ENCODE data around the gene GZMA. TPM values are rescaled to one million over a fixed set of nuclear protein-coding genes. Genes with fewer than 3 reads are reported as not detected.

GZMA gene
- total RNA-seq, 1 experiment from 2014 or later, result not detected

DNA sequence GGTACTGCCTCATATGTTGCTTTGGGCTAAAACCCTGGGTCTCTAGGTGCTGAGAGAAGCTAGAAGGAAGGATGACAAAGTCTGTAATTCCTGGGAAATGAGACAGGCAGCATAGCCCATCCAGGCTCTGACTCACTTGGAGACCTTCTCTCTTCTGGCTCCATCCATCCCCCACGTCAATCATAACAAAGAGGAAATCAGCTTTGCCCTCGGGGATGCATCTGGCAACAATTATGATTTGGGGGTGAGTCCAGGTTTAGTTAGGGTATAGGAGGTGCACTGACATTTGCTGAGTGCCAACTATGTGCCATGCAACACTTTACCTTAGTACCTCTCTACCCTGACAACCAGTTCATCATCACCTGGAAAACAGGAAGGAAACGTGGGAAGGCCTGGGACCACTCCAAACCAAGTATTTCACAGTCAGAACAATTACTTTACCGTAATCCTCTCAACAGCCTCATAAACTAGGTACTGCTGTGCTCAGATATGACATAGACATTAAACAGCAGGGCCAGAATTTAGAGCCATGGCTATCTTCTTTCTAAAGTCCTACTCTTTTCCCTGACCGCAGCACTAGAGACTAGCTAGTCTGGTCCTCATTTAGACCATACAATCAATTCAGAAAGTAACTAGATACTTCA, 39.1 kb upstream of the GZMA start:
- H3K4me2 ChIP-seq (ENCODE audit: insufficient read depth, insufficient read length, low read length), result no peak overlapping the region
- peaks cover 0 to 18% of the 10 kb centered on the region in 2 experiments; a peak in 4 of 5 replicates for H3K9me3 Mint-ChIP-seq

More for the DNA sequence above, 39.1 kb upstream of the GZMA start:
- H4K5ac ChIP-seq (ENCODE audit: insufficient read length, low read depth, low read length), result no peak overlapping the region
- TF ChIP-seq, protein P1, sequence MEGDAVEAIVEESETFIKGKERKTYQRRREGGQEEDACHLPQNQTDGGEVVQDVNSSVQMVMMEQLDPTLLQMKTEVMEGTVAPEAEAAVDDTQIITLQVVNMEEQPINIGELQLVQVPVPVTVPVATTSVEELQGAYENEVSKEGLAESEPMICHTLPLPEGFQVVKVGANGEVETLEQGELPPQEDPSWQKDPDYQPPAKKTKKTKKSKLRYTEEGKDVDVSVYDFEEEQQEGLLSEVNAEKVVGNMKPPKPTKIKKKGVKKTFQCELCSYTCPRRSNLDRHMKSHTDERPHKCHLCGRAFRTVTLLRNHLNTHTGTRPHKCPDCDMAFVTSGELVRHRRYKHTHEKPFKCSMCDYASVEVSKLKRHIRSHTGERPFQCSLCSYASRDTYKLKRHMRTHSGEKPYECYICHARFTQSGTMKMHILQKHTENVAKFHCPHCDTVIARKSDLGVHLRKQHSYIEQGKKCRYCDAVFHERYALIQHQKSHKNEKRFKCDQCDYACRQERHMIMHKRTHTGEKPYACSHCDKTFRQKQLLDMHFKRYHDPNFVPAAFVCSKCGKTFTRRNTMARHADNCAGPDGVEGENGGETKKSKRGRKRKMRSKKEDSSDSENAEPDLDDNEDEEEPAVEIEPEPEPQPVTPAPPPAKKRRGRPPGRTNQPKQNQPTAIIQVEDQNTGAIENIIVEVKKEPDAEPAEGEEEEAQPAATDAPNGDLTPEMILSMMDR (conservative IDR thresholded peaks at IDR 0.05), result no peak
- H3T11ph ChIP-seq (ENCODE audit: low read length), result no peak overlapping the region
- Mint-ChIP-seq H3K4me3 (no peak overlapping the region), H3K27ac (no peak overlapping the region), H3K4me1 (no peaks in the 10 kb centered on the region), H3K36me3 (ENCODE audit: insufficient read depth in 1 of 3, low read depth in 3 of 3) (peaks cover 0 to 6% (median 5%) of the 10 kb centered on the region in 3 experiments; a peak in 3 of 7 replicates), H3K27me3 (ENCODE audit: low read depth) (no peaks in the 10 kb centered on the region; the same call in 1 of the 2 replicates)
- H2AFZ ChIP-seq (ENCODE audit: low read length), result no peak overlapping the region
- no peak overlapping the region for H3K9ac ChIP-seq (ENCODE audit: extremely low read depth, insufficient read length, low read length)
- H4K20me1 ChIP-seq (ENCODE audit: control insufficient read depth, insufficient read depth, insufficient read length), result no peaks in the 10 kb centered on the region
- no peak overlapping the region for H4K91ac ChIP-seq (ENCODE audit: insufficient read length, low read depth, low read length)
- H3K23ac ChIP-seq (ENCODE audit: insufficient read length, low read depth, low read length), result no peak overlapping the region
- H3K4ac ChIP-seq (ENCODE audit: low read depth, low read length), result no peak overlapping the region
- no peak overlapping the region for H3K56ac ChIP-seq (ENCODE audit: insufficient read length, low read depth, low read length)
- H2BK12ac ChIP-seq (ENCODE audit: insufficient read length, low read depth, low read length), result no peak overlapping the region
- no peak overlapping the region for H2AK5ac ChIP-seq (ENCODE audit: insufficient read length, low read length)
- H3K79me1 ChIP-seq (ENCODE audit: insufficient read depth, low read depth, low read length, poor library complexity, severe bottlenecking), result no peaks in the 10 kb centered on the region
- H3K27ac ChIP-seq (ENCODE audit: insufficient read length, low read depth, low read length), result no peak overlapping the region
- no CpG with 5 or more reads among the region's 5 CpGs for WGBS (ENCODE audit: extremely low coverage, insufficient read length, low lambda C conversion rate)
- no peak overlapping the region for H2BK120ac ChIP-seq (ENCODE audit: low read depth, low read length, poor library complexity, severe bottlenecking)
- no peak overlapping the region for H3K18ac ChIP-seq (ENCODE audit: insufficient read length, low read depth, low read length)
- no peaks in the 10 kb centered on the region for H3K27me3 ChIP-seq (ENCODE audit: insufficient read depth, low read length)
- H3K14ac ChIP-seq (ENCODE audit: insufficient read depth, low read length), result no peak overlapping the region
- H2BK5ac ChIP-seq (ENCODE audit: insufficient read length, low read length), result no peak overlapping the region
- H4K8ac ChIP-seq (replicated peaks; ENCODE audit: insufficient read length, low read depth, low read length), result no peak overlapping the region
- DNase-seq, result no peak
- H2BK15ac ChIP-seq (ENCODE audit: low read depth, low read length), result no peak overlapping the region
- H3K79me2 ChIP-seq (ENCODE audit: insufficient read depth, low read length), result no peaks in the 10 kb centered on the region
- H2BK20ac ChIP-seq (ENCODE audit: low read depth, low read length, poor library complexity, severe bottlenecking), result no peak overlapping the region
- no peaks in the 10 kb centered on the region for H3K23me2 ChIP-seq (ENCODE audit: insufficient read length, low read depth, low read length, poor library complexity, severe bottlenecking)
- no peaks in the 10 kb centered on the region for H3K9me3 ChIP-seq (ENCODE audit: control insufficient read depth, low read depth, low read length)
- H3K4me1 ChIP-seq (ENCODE audit: insufficient read depth, low read length), result no peaks in the 10 kb centered on the region
